ENCODE measurements around the gene FAM81B. TPM values are rescaled to one million over a fixed set of nuclear protein-coding genes. Genes with fewer than 3 reads are reported as not detected.
"Not testable (repeated sequence)": the region's sequence is repeated elsewhere in the genome, so short reads cannot be mapped to it uniquely, and the experiment has no call there.

Gene FAM81B, protein sequence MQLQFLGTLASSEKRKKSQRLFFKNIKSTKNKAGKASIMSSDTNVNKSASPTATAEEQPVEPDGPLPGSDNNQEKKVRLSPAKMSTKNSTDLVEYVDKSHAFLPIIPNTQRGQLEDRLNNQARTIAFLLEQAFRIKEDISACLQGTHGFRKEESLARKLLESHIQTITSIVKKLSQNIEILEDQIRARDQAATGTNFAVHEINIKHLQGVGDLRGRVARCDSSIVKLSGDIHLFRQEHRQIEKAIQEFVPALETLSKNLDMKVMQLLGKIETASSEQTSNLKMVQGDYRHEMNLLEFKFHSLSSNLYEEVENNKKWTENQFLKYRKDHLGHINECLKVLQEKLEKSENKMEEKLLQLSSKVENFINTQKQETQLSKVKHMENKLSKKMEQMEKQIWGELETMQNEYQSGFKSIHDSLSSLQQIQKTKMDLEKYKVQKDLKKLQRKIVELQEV
- polyA plus RNA-seq (2011; rRNA removed), result not detected in 2 replicates
- not detected in 2 replicates for polyA minus RNA-seq (2011; rRNA and poly(A)+ RNA removed)

DNA sequence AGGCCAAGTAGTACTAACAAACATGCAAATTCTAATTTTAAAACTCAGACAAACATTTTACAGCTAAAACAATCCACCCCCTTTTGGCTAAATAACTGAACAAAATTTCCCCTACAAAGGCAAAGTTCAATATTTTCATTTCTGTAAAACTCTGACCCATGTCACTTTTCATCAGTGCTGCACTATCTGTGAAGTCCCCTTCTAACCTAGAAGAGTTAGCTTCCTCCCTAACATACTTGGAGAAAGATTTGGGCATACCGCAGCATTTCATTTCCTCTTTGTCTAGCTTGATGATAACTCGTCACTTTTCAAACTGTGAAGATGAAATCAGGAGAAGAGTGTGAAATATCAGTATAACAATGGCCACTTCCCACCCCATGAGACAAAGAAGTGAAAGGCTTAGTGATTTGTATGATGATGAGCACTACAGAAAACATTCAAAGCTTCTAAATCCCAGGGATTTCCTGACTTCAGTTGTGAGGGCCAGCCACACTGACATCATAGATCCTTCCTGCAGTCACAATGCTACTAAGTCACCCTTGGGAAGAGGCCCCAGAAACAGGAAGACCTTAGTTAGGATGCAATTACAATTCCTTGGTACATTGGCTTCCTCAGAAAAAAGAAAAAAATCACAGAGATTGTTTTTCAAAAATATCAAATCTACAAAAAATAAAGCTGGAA is at the start of gene FAM81B:
Gene FAM81B (plus strand): TSS at position 555 of the 681 bp plus-strand sequence. CDS start 24 bp downstream, at position 579.
- CTCF ChIA-PET, result no interaction called here
- TF ChIP-seq, protein P1, sequence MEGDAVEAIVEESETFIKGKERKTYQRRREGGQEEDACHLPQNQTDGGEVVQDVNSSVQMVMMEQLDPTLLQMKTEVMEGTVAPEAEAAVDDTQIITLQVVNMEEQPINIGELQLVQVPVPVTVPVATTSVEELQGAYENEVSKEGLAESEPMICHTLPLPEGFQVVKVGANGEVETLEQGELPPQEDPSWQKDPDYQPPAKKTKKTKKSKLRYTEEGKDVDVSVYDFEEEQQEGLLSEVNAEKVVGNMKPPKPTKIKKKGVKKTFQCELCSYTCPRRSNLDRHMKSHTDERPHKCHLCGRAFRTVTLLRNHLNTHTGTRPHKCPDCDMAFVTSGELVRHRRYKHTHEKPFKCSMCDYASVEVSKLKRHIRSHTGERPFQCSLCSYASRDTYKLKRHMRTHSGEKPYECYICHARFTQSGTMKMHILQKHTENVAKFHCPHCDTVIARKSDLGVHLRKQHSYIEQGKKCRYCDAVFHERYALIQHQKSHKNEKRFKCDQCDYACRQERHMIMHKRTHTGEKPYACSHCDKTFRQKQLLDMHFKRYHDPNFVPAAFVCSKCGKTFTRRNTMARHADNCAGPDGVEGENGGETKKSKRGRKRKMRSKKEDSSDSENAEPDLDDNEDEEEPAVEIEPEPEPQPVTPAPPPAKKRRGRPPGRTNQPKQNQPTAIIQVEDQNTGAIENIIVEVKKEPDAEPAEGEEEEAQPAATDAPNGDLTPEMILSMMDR (IDR thresholded peaks at IDR 0.05; ENCODE audit: insufficient read depth, low read depth, low read length), result no peak
- no peak for DNase-seq (ENCODE audit: low read depth)
- Histone ChIP-seq H3K36me3 (ENCODE audit: control insufficient read depth, insufficient read depth, low read length) (no peaks in the 10 kb centered on the region), H3K4me3 (ENCODE audit: low read depth, low read length) (no peak within 1 kb of the TSS), H3K27me3 (ENCODE audit: control insufficient read depth, insufficient read depth, low read length) (no peaks in the 10 kb centered on the region)
- POLR2A ChIA-PET, result no interaction called here

DNA sequence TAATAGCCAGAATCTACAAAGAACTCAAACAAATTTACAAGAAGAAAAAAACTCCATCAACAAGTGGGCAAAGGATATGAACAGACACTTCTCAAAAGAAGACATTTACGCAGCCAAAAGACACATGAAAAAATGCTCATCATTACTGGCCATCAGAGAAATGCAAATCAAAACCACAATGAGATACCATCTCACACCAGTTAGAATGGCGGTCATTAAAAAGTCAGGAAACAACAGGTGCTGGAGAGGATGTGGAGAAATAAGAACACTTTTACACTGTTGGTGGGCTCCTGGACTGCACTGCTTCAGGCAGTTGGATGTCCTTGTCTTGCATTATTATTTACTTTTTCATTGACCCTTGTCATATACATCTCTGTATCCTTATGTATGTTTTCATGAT is 49.7 kb upstream of the FAM81B start:
- DNase-seq (ENCODE audit: low read depth); CTCF ChIA-PET; H3K27me3 ChIP-seq (ENCODE audit: control insufficient read depth, insufficient read depth, low read length); H3K4me3 ChIP-seq (ENCODE audit: low read depth, low read length); H3K36me3 ChIP-seq (ENCODE audit: control insufficient read depth, insufficient read depth, low read length); POLR2A ChIA-PET: not testable (repeated sequence)

DNA sequence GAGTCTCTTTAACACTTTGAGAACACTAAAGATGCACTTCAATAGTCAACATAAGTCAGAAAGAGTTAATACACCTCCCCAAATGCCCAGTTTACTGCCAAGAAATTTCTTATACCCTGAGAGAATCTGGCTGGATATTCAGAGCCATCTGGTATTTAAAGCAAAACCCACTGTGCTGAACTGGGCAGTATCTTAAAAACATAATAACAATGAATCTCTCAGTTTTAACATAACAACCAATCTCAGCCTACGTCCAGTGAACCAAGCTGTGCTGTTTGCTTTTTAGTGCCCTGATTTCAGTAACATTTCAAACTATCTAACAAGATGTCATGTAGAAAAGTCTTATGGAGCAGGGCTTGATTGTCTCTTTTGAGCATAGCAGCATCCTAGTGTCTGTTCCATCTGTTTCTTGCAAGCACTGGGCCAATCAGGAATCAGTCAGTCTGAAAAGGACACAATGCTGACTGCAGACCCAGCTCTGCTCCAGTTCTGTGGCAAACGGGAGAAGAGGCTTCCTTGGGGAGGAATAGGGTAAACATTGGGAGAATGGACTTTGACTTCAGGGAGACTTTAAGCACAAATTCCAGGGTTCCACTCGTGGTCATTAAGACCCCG is 43.6 kb upstream of the FAM81B start:
- DNase-seq (ENCODE audit: low read depth), result no peak
- CTCF ChIA-PET, result no interaction called here
- no peaks in the 10 kb centered on the region for H3K36me3 ChIP-seq (ENCODE audit: control insufficient read depth, insufficient read depth, low read length)
- POLR2A ChIA-PET, result no interaction called here
- no peak overlapping the region for H3K4me3 ChIP-seq (ENCODE audit: low read depth, low read length)
- no peaks in the 10 kb centered on the region for H3K27me3 ChIP-seq (ENCODE audit: control insufficient read depth, insufficient read depth, low read length)
- TF ChIP-seq, protein P1 (IDR thresholded peaks at IDR 0.05; ENCODE audit: insufficient read depth, low read depth, low read length), result no peak

DNA sequence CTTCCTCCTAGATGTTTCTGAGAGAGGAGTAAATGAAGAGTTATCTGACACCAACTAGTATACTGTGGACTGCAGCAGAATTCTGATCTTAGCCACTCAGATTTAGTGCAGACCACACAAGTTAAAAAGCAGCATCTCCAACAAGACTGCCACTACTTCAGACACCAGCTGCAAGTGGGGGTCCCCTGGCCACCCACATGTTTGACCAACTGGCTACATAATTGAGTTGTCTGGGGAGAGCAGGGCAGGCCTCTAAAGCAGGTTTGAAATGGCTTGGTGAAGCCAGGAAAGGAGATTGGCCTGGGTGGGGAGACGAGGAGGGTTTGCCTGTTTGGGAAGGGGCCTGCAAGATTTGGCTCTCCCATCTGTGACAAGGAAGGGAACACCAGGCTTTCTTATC is 40.5 kb upstream of the FAM81B start:
- Histone ChIP-seq H3K4me3 (ENCODE audit: low read depth, low read length) (no peak overlapping the region), H3K36me3 (ENCODE audit: control insufficient read depth, insufficient read depth, low read length) (no peaks in the 10 kb centered on the region), H3K27me3 (ENCODE audit: control insufficient read depth, insufficient read depth, low read length) (no peaks in the 10 kb centered on the region)
- TF ChIP-seq, protein P1 (IDR thresholded peaks at IDR 0.05; ENCODE audit: insufficient read depth, low read depth, low read length), result no peak
- CTCF ChIA-PET, result no interaction called here
- no peak for DNase-seq (ENCODE audit: low read depth)
- POLR2A ChIA-PET, result no interaction called here

DNA sequence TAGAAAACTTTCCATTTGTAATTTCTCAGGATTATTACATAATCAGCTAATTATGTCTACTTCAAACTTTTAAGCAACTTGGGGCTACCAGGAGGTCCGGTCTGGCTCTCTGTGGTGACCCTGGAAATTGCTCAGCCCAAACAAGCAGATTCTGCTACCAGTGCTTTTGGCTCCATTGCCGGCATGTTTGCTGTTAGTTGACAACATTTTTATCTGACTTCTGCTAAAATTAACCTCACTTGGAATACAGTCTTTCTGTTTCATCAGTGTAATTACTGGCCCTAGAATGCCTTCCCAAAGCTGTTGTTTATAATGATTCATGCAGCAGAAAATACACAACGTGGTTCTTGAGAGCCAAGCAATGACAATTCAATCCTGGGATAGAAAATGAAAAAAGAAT is 38.5 kb upstream of the FAM81B start:
- H3K36me3 ChIP-seq (ENCODE audit: control insufficient read depth, insufficient read depth, low read length), result no peaks in the 10 kb centered on the region
- ChIA-PET POLR2A (no interaction called here), CTCF (no interaction called here)
- no peaks in the 10 kb centered on the region for H3K27me3 ChIP-seq (ENCODE audit: control insufficient read depth, insufficient read depth, low read length)
- no peak overlapping the region for H3K4me3 ChIP-seq (ENCODE audit: low read depth, low read length)
- no peak for DNase-seq (ENCODE audit: low read depth)
- TF ChIP-seq, protein P1 (IDR thresholded peaks at IDR 0.05; ENCODE audit: insufficient read depth, low read depth, low read length), result no peak

Data from BJ (cell line).